T-helper 22 cell (primary cell): Measurements from ENCODE around the gene TENT4A.

Experiments
- DNase-seq: peaks from one replicate; pipeline ENCODE4 v3.0.0-alpha.2; 2020; ENCODE audit warnings: low read depth

Gene TENT4A

DNA sequence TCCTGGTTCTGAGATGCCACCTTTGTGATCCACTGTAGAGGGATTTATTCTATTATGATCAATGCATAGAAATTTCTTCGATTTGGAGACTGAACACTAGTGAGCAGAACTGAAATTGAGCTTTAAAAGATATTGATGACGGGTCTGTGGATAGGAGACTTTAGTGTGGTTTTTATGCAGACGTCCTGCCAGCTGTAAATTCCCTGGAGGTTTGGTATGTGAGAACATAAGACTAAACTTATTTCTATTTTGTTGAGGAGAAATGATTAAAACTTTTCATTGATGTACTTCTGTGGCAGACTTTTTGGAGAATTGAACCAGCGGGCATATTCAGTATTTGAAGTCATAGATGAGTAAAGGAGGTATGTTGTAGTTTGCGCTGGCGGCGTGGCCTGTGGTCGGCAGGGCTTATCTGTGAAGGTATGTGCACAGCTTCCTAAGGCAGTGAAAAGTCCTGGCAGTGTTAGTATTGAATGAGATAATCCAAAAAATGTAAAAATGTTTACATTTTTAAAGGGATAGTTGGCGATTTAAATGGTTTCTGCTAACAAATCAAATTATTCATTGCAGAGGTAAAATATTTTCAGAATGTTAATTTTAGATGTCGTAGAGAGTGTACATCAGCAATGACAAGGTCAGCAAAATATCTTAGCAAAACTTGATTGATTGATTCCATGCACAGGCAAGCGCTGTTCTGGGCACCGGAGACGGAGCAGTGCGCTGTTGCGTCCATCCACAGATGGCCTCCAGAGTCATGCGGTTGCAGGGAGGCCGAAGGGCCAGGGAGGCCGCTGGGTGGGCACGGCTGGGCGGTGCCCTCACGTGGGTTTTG is 20.4 kb downstream of the TENT4A start:
- DNase-seq, result no peak

DNA sequence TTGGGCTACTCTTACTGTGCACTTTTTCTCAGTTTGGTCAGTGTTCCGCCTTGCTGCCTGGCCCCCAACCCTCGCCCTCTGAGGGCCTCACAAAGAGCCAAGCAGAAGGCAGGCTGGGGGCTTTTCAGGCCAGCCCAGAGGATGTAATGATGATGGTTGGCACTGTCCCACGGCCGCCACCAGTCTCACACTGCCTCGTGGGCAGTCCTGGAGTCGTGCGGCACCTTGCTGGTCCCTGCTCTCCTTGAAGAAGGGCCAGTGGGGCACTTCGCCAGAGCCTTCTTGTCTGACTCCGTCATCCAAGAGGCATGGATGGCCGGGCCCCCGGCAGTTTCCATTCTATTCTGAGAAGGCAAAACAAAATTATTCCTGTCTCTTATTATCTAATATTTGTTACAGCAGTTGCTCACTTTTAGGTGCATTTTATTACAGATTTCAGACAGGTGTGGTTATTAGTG is 21.0 kb downstream of the TENT4A start:
- DNase-seq, result no peak

DNA sequence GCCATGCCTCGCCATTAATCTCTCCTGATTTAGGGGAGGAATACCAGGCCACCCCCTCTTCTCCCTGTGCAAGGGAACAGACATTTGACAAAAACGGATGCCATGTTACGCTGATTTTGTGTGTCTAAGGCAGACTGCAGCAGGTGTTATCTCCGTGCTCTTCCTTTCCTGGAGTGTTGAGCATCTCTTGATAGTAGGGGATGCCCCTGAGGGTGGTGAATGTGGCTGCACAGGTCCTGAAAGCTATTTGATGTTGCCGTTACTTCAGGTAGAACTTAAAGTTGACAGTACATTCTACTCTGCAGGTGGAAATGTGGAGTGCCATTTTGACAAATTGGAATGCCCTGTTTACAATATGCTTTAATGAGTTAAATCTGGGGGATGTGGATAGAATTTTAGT is 21.5 kb downstream of the TENT4A start:
- no peak for DNase-seq

DNA sequence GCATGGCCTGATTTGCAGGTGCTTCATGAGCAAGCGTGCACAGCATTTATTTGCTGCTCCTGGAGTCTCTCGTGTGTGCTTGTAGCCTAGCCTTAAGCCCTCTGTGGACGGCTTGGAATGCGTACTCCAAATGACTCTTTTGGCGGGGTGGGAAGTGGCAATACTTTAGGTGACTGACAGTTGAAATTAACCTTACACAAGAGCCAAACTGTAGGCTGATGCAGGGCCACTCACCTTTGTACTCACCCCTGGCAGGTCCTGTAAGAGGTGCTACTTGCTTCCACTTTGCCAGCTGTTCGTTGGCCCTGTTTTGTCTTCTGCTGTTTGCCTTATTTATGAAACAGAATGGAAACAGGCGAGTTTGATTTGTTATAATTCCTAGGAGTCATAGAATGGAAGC is 22.9 kb downstream of the TENT4A start:
- DNase-seq, result no peak

DNA sequence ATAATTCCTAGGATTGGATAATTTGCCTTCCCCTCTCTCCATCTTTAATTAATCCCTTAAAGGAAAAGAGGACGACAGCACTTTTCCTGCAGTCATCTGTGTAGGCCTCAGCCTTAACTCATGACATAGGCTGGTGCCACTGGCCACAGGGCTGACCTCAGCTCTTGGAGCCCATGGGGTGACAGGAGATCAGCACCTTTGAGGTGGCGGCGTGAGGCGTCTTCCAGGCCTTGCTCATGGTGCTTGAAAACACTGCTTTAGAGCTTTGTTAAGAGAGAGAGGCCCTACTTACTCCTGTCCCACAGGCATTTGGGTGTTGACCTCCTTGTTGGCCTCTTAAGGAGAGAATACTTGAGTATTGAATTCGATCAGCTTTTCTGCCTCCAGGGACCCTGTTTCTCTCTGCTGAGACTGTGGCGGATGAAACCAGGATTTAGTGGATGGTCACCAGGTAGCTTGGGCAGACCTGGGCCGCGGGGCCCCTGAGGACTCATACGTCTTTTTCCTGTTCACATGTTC is 23.4 kb downstream of the TENT4A start:
- no peak for DNase-seq

DNA sequence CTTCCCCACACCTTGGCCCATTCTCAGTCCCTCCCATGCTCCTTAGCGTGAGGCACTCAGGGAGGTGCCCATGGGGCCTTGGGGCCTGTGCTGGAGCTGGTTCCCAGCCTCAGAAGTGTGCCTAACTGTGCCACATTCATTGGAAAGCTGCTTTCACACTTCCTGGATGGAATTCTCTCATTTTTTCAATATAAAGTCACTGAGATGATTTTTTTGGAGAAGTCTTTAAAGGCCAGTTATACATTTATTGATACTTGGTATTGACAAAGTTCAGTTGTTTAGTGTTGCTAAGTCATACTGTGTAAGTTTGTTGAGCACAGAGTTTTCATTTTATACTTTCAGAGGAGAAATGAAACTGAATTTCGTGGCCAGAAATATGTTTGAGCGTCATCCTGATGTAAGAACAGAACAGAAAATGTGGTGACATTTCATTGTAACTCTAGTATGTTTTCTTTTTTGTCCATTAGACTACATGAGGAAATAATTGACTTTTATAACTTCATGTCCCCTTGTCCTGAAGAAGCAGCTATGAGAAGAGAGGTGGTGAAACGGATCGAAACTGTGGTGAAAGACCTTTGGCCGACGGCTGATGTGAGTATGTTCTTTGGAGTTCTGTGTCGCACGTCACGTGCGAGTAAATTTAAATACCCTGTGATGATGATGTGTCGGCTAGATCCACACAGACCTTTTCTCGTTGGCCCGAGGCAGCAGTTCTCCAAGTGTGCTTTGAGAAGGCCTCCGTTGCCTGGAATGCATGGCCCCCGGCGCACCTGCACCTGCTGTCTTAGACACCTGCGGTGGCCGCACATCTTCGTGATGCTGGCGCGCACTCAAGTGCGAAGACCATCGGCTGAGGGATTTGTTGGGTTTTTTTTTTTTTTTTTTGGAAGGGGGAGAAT is 24.1 kb downstream of the TENT4A start:
- DNase-seq, result no peak

DNA sequence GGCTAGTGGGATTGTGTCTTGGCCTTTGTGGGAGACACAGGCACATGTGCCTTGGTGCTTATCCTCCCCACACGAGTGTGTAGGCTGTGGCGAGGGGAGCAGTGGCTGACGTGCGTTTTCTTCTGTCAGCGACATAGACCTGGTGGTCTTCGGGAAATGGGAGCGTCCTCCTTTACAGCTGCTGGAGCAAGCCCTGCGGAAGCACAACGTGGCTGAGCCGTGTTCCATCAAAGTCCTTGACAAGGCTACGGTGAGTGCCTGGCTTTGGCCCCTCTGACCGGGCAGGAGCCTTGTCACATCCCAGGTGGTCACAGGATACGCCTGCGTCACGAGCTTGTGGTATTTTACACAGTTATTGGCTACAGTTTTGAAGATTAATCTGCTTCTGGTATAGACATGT is 26.4 kb downstream of the TENT4A start:
- DNase-seq, result no peak

DNA sequence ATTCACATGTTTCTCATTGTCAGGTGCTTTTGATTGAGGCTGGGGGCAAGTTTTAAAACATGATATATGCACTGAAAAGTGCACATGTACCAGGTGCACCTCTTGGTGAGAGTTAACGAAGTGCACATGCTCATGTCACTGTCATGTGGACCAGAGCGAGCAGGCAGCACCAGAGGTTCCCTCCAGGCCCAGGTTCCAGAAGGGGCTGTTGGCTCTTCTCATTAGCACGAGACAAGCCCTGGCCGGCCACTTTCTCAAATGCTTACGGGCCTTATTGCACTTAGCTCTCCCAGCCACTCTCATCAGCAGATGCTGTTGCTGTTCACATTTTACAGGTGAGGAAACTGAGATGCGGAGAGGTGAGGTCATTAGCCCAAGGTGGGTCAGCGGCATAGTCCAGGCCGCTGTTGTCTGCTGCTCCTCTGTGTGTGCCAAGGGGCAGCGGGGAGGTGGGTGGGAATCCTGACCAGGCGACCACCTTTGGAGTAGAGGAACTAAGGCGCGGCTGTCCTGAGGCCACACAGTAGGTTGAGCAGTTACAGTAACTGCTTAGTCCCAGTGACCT is 27.4 kb downstream of the TENT4A start:
- DNase-seq, result no peak

DNA sequence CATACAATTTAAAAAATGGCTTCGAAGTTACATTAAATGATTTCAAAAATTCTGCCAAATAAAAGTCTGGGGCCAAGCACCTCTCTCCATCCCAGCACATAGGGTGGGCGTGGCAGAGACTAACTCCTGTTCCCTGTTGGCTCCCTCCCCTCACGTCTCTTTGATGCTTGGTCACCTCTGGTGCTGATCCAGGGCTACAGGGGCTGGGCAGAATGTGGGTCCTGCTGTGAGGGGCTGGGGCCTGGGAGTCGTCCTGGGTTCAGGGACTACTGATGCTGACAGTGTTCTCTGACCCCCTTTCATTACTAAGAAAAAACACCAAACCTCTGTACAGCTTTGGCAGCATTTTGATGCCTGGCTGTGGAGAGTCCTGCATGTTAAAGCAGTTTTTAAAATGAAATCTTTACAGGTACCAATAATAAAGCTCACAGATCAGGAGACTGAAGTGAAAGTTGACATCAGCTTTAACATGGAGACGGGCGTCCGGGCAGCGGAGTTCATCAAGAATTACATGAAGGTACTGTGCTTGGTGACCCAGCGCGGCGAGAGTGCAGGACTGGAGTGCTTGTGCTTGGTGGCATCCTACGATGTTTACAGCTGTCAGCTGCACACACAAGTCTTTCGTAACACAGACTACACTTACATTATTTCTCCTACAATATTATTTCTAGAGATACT is 29.0 kb downstream of the TENT4A start:
- DNase-seq, result no peak

DNA sequence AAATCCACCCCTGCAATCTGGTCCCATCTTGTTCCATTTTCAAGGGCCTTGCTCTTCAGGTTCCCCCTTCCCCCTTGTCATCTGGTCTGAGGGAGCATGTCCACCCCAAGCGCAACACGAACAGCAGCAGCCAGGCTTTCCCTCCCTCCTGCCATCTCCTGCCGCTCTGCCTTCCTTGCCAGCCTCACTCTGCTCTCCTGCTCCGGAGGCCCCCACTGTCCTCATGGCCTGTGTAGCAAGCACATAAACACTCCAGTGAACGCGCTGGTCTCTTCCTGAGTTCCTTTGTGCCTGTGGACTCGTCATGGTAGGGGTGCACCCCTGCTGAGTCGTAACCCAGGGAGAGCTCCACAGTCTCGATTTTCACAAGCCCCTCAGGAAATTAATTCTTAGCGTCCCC is 29.9 kb downstream of the TENT4A start:
- no peak for DNase-seq

DNA sequence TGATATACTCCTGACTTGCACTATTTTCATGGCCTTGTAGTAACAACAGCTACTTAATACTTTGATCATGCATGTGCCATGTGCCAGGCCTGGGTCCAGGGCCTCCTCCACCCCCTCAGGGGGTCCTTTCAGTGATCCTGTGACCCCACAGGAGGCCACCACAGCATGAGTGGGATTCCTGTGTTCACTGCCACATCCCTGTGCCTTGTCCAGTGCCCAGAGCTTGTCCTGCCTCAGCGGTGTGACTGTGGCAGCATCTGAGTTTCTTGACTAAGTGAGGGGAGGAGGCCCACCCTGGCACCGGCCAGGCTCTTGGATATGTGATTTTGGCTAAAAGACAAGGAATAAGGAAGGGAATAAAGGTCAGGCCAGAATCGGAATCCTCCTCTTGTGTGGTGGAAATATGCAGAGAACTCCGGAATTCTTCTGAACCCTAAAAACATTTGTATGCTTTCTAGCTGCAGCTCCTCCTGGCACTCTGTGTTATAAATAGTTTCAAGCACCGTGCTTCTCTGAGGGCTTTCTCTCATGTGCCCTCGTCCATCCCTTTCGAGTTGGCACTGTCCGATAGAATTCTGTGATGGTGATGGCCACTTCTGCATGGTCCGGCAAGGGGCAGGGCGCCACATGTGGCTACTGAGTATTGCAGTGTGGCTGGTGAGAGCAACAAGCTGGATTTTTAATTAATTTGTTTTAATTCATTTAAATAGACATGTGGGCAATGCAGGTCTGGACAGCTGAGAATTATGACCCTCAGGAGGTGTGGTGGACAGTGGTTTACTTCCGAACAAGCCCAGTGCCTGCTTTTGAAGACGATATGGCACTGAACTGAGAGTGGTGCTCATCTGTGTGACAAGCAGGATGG is 31.8 kb downstream of the TENT4A start:
- no peak for DNase-seq

DNA sequence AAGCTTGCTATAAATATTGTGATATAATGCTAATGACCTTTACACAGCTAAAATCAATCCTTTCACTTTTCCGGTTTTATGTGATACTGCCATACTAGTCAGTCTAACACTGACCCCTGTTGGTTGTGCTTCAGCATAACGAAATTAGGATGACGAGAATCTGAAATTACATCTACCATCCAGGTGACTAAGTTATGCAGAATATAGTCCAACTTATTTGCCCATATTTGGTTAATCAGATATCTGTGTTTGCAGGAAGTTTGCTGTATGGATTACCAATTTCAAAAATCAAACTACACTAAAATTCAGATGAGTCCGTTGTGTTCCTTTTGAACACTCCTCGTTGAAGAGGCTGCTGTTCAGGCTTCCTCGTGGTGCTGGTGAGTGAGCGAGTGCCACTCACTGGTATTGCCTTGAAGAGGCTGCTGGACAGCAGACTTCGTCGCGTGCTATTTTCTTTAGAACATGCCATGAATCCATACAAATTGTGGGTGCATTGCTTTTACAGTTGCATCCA is 32.5 kb downstream of the TENT4A start:
- DNase-seq, result no peak

DNA sequence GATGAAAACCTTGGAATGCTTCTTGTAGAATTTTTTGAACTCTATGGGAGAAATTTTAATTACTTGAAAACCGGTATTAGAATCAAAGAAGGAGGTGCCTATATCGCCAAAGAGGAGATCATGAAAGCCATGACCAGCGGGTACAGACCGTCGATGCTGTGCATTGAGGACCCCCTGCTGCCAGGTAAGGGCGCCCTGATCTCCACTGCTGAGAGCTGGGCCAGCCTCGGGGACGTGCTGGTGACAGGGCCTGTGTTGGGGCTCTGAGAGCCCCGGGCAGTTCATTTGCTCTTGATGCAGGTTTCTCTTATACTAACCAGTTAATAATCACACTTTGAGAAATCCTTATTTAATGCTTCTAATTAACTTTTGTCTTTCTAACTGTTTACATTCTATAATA is 33.0 kb downstream of the TENT4A start:
- DNase-seq, result no peak

DNA sequence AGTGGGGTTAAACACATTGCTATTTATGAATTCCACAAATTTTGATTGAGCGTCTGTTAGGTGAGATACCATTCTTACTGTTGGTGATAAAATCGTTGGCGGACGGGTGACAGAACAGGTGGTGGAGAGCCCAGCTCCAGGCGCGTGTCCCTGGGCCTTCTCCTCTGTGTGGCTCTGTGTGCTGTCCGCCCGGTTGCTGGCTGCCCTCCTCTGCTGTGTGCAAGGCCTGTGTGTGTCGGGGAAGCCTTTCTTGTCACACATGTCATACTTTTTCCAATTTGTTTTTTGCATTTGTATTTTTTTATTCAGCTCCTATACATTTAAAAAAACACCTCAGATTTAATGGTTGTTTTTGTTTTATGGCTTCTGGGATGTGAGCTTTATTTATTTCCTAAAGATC is 33.9 kb downstream of the TENT4A start:
- DNase-seq, result no peak

DNA sequence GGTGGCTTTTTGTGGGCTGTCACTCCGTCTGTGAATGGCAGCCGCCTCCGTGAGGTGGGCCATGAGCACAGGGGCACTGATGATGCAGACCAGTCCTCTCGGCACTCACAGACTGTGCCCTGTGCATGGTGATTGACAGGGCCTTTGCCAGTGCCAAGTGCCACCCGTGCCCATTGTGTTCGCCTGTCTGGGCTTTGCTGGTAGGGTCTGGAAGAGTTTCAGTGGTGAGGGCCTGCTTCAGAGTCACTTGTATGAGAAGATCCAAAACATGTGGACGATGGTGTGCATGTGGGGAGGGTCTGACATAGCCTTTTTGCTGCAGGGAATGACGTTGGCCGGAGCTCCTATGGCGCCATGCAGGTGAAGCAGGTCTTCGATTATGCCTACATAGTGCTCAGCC is 34.9 kb downstream of the TENT4A start:
- no peak for DNase-seq

DNA sequence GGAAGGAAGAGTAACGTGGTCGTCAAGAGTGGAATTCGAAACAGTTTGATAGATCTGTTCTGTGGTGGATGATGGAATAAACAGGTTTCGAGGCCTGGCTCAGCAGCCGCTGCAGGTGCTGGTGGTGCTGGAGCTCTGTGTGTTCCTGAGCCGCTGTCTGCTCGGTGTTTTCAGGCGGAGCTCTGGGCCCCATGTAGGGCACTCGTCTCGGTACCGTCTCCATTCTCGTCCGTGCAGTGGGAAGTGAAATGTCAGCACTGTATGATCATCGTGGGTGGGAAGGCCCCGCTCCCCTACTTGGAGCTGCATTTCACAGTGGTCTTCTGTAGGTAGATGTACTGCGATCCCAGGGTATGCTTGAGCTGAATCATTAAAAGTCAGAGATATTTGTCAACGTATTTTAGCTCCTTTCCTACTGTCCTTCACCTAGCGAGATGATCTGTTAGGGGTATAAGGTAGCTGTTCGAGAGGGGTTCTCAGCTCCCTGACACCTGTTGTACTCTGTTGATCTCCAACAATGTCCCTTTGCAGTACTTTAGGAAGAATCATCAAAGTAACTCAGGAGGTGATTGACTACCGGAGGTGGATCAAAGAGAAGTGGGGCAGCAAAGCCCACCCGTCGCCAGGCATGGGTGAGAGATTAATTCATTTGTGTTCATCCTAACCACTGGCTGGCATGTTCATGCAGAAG is 35.9 kb downstream of the TENT4A start:
- DNase-seq, result no peak

DNA sequence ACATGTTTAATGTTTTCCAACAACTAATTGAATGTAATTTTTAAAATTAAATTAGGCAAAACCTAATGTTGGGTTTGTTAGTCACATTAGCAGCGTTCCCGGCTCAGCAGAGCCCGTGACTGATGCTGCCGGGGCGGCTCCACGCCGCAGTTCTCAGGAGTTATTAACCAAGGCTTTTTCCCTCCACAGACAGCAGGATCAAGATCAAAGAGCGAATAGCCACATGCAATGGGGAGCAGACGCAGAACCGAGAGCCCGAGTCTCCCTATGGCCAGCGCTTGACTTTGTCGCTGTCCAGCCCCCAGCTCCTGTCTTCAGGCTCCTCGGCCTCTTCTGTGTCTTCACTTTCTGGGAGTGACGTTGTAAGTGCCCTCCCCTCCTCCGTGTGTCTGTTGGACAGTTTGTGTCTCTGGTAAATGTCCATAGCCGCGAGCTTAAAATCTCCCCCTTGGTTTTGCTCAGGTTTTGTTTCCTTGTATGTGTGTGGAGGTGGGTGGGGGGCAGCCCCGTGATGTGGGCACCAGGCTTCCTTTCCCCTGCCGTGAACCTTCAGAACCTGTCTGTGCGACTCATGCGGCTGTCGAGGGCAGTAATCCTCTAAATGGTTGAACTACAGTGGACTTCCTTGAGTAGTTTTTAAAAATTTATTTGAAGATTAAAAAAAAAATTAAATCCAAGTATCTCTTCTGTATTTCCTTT is 37.1 kb downstream of the TENT4A start:
- DNase-seq, result no peak

DNA sequence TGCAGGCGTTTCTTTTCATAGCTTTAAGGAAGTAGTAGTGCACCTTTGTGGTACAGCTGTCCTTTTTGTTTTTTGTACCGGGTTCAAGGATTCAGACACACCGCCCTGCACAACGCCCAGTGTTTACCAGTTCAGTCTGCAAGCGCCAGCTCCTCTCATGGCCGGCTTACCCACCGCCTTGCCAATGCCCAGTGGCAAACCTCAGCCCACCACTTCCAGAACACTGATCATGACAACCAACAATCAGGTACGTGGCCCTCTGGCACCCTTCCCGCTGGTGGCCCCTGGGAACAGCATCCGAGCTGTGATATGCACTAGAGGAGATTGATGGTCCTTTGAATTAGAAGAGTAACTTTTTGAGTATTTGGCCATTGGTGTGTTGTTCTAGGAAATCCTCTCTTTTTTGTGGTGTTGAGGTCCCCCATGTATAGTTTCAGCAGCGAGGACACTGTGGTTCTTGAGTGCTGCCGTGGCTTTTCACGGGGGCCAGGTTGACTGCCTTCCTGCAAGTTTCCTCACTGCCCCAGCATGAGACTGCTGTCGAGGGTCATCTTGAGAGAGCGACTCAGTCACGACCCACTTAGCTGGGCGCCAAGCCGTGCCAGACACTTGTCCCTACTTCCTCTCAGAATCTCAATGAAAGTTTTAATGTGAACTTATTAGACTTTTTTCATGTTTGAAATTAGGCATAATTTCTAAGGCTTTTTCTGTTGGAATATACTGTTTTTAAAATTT is 37.9 kb downstream of the TENT4A start:
- DNase-seq, result no peak

DNA sequence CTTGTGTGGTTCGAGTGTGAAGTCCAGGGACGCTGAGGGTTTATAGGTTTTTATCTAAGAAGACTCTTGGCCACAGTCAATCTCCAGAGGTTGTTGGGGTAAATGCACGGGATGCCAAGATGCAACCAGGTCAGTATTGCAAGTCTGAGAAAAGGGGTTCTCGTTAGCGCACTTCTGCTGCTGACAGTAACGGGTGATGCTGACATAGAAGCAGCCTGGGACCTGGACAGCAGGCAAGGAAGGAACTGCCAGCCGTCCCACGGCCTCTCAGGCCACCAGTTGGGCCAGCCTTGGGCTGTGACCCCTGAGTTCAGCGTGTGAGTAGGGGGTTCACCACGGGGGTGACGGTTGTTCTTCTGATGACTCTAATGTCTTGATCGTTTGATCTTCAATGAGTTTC is 39.0 kb downstream of the TENT4A start:
- DNase-seq, result no peak
